Lung (tissue), 12 donors: ENCODE data around the gene TAPT1. TPM values are rescaled to one million over a fixed set of nuclear protein-coding genes. Genes with fewer than 3 reads are reported as not detected.

ENCODE experiments used
- ATAC-seq: fragments of 200-7000 bp; cut with Tn5 transposase; one replicate; pipeline ENCODE4 v1.9.1; 2020; ENCODE audit warnings: moderate number of reproducible peaks; ENCODE audit not compliant: insufficient read depth, low FRiP score
- DNase-seq, 3 donors: peaks; one replicate each; pipeline ENCODE4 v3.0.0-alpha.2; 2013 to 2017
- H3K27ac ChIP-seq, 2 donors: one replicate each; pipeline ENCODE4 v1.5.1; 2013; ENCODE audit warnings: mild to moderate bottlenecking in 2 of 2, moderate library complexity in 2 of 2, control low read depth in 1 of 2, inconsistent platforms in 1 of 2, low read depth in 1 of 2, low read length in 1 of 2
- H3K27me3 ChIP-seq, 3 donors: one replicate each; pipeline ENCODE4 v1.5.1; 2013; ENCODE audit warnings: low read length in 2 of 3; ENCODE audit not compliant: control insufficient read depth in 3 of 3, insufficient read depth in 3 of 3
- H3K36me3 ChIP-seq, 4 donors: one replicate each; pipeline ENCODE4 v1.5.1; 2013; ENCODE audit warnings: low read length in 4 of 4, mild to moderate bottlenecking in 1 of 4, moderate library complexity in 1 of 4; ENCODE audit not compliant: control insufficient read depth in 4 of 4, insufficient read depth in 4 of 4
- H3K4me1 ChIP-seq, 5 donors: one replicate each; pipeline ENCODE4 v1.5.1; 2013; ENCODE audit warnings: low read length in 5 of 5, mild to moderate bottlenecking in 2 of 5, moderate library complexity in 1 of 5; ENCODE audit not compliant: control insufficient read depth in 5 of 5, insufficient read depth in 5 of 5
- H3K4me3 ChIP-seq: one replicate; pipeline ENCODE4 v1.5.1; 2013; ENCODE audit warnings: mild to moderate bottlenecking, control low read depth, moderate library complexity
- H3K9ac ChIP-seq, 2 donors: one replicate each; pipeline ENCODE4 v1.5.1; 2013; ENCODE audit warnings: low read length in 2 of 2, control low read depth in 1 of 2; ENCODE audit not compliant: insufficient read depth in 1 of 2
- H3K9me3 ChIP-seq, 4 donors: one replicate each; pipeline ENCODE4 v1.5.1; 2013; ENCODE audit warnings: low read length in 3 of 4, mild to moderate bottlenecking in 1 of 4, moderate library complexity in 1 of 4; ENCODE audit not compliant: control insufficient read depth in 4 of 4, insufficient read depth in 3 of 4
- CTCF ChIP-seq: IDR thresholded peaks from 2 replicates; pipeline ENCODE4 v1.5.1; 2012; ENCODE audit warnings: mild to moderate bottlenecking; ENCODE audit errors: control extremely low read depth, extremely low read depth
- WGBS, 2 donors: extraction: QIAGEN DNeasy Blood & Tissue Kit; methylation state at CpG; one replicate each; pipeline ENCODE4 v1.1.7; 2013; 5-methylcytosine and 5-hydroxymethylcytosine counted together
- polyA plus RNA-seq, 2 donors: library from polyadenylated mRNA; stranded (reverse); fragments of 200-250 nt; gene quantifications; one replicate each; pipeline ENCODE4 v1.2.1, GENCODE V29; 2013
- total RNA-seq, 2 donors: library from RNA; depleted of rRNA in 1 of 2; stranded (reverse); fragments of >200 nt in 1 of 2; gene quantifications; one replicate each; pipeline ENCODE4 v1.2.1, GENCODE V29; 2014 to 2021
- donor health status: control.
- donor health status: control.
- donor health status: Bipolar disorder and iron deficiency.
- donor health status: healthy.
- donor health status: DM: yes; HTN: yes; CAD: no.

TAPT1 gene
- total and polyA plus RNA-seq, 4 donors: 13.8 to 102 (median 30.2) TPM

- Histone ChIP-seq H3K4me1 (peaks cover 0 to 6% (median 0%) of the 10 kb centered on the region in 5 donors), H3K9ac (no peak overlapping the region), H3K4me3 (no peak overlapping the region), H3K27ac (no peak overlapping the region), H3K9me3 (no peaks in the 10 kb centered on the region), H3K27me3 (no peaks in the 10 kb centered on the region), H3K36me3 (no peaks in the 10 kb centered on the region)
- no peak for TF ChIP-seq CTCF
- 86 to 97% methylated on average over 5 of the region's 5 CpGs for WGBS, 2 donors
- no peak for ATAC-seq
- no peak for DNase-seq
Observed at GRCh38 chr4:16236402-16237023, 10.2 kb upstream of the TAPT1 start.

DNA sequence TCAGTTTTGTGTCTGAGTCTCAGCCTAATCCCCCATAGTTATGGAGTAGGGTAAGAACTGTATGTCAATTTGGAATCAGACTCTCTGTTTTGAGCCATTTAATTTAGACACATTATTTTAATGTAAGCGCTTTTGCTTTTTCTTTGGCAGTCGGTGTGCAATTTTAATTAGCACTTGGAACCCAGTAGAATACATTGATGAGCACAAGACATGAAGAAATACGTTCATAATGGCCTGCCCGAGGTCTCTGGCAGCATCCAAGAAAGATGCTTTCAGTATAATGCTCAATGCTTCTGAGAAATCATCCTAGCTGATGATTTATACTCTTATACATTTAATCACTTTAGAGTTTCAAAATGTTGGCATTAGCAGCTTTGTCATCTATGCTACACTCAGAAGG is 8.9 kb upstream of the TAPT1 start:
- TF ChIP-seq CTCF: no peak
- no peak for DNase-seq
- 94 to 96% methylated on average over 4 of the region's 4 CpGs for WGBS, 2 donors
- no peaks in the 10 kb centered on the region for H3K36me3 ChIP-seq
- H3K9me3 ChIP-seq: no peaks in the 10 kb centered on the region
- no peak overlapping the region for H3K4me3 ChIP-seq
- no peak overlapping the region for H3K27ac ChIP-seq
- H3K27me3 ChIP-seq: no peaks in the 10 kb centered on the region
- peaks cover 0 to 6% (median 0%) of the 10 kb centered on the region in 5 donors for H3K4me1 ChIP-seq
- no peak overlapping the region for H3K9ac ChIP-seq
- ATAC-seq: no peak

DNA sequence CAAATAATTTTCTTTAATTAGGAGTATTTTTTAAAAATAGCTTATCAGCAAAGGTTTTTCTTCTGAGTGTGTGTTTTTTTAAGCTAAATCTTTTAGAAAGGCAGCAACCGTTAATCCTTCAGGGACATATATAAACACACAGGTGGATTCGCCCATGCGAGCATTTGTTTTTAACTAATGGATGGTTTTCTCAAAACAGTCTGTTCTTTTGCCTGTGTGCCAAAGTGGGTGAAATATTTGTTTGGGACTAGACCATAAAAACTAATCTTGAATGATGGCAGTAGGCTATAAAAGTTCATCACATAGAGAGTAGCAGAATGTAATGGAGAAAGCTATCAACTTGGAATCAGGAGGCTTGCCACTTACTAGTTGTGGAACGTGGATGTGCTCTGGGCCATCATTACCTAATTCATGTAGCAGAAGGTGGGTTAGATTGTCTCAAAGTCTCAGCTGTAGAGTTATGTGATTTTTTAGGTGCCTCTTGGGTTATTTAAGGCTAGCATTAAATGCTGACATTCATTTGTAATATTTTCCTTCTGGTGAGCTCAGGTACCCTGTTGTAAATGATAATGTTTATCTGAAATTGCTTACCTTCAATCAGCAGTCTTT is 7.4 kb upstream of the TAPT1 start:
- WGBS, 2 donors: 93 to 96% methylated on average over 4 of the region's 4 CpGs
- Histone ChIP-seq H3K27ac (no peak overlapping the region), H3K9ac (no peak overlapping the region), H3K27me3 (no peaks in the 10 kb centered on the region), H3K36me3 (no peaks in the 10 kb centered on the region), H3K4me1 (peaks cover 0 to 6% (median 0%) of the 10 kb centered on the region in 5 donors), H3K4me3 (no peak overlapping the region), H3K9me3 (no peaks in the 10 kb centered on the region)
- TF ChIP-seq CTCF: no peak
- ATAC-seq (no peak), DNase-seq (no peak)
